Erythroblast (primary cell): Measurements from ENCODE around the gene ELP6.

ENCODE experiments used
- GATA1 ChIP-seq: IDR thresholded peaks from 2 replicates; pipeline ENCODE4 v1.6.1; 2011; ENCODE audit warnings: low read depth, mild to moderate bottlenecking, control low read depth, low read length, moderate library complexity
- POLR2A ChIP-seq: IDR thresholded peaks from 2 replicates; pipeline ENCODE4 v1.6.1; 2011; ENCODE audit warnings: mild to moderate bottlenecking, low read length

- no peak for TF ChIP-seq POLR2A
- no peak for TF ChIP-seq GATA1
Observed at GRCh38 chr3:47464588-47464987, 48.9 kb downstream of the ELP6 start.
